Measurements from ENCODE around the gene AGBL5. TPM values are rescaled to one million over a fixed set of nuclear protein-coding genes. Genes with fewer than 3 reads are reported as not detected.

The AGBL5 gene
- total and polyA plus RNA-seq, 2 of the 13 experiments (the other 11 are each of a cell fraction or from before 2014, with no cell fraction given): 55.9 to 73.3 TPM

DNA sequence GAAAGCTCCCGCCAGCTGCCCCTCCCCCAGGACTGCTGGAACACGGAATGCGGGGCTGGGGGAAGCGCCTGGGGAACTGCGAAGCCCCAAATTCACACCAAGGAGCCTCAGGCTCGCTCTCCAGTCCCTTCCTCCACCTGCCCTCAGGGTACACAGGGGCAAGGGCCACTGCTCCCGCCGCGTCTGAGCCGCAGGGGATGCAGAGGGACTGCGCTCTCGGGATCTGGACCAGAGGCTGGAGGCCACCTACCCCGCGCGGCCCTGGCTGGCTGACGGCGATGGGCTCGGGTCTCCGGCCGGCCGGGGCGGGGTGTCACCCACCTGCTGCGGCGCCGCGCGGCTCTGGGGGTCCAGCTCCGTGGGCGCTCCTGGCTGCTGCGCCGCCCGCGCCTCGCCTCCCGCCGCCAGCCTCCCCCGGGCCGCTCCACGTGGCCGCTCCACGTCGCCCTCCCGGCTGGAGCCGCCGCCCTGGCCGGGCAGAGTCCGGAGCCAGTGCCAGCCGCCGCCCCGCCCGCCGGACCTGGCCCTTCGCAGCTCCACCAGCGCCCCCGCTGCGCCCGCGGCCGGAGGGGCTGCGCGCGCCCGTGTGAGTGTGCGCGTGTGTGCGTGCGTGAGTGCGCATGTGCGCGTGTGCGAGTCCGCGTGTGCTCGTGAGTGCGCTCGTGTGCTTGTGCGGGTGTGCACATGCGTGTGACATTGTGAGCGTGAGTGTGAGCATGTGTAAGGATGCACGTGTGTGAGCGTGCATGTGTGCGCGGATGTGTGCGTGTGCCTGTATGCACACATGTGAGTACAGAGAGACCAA lies 67.3 kb downstream of the AGBL5 start, which contains the start of gene CGREF1 (continued):
- TF ChIP-seq, protein P1, sequence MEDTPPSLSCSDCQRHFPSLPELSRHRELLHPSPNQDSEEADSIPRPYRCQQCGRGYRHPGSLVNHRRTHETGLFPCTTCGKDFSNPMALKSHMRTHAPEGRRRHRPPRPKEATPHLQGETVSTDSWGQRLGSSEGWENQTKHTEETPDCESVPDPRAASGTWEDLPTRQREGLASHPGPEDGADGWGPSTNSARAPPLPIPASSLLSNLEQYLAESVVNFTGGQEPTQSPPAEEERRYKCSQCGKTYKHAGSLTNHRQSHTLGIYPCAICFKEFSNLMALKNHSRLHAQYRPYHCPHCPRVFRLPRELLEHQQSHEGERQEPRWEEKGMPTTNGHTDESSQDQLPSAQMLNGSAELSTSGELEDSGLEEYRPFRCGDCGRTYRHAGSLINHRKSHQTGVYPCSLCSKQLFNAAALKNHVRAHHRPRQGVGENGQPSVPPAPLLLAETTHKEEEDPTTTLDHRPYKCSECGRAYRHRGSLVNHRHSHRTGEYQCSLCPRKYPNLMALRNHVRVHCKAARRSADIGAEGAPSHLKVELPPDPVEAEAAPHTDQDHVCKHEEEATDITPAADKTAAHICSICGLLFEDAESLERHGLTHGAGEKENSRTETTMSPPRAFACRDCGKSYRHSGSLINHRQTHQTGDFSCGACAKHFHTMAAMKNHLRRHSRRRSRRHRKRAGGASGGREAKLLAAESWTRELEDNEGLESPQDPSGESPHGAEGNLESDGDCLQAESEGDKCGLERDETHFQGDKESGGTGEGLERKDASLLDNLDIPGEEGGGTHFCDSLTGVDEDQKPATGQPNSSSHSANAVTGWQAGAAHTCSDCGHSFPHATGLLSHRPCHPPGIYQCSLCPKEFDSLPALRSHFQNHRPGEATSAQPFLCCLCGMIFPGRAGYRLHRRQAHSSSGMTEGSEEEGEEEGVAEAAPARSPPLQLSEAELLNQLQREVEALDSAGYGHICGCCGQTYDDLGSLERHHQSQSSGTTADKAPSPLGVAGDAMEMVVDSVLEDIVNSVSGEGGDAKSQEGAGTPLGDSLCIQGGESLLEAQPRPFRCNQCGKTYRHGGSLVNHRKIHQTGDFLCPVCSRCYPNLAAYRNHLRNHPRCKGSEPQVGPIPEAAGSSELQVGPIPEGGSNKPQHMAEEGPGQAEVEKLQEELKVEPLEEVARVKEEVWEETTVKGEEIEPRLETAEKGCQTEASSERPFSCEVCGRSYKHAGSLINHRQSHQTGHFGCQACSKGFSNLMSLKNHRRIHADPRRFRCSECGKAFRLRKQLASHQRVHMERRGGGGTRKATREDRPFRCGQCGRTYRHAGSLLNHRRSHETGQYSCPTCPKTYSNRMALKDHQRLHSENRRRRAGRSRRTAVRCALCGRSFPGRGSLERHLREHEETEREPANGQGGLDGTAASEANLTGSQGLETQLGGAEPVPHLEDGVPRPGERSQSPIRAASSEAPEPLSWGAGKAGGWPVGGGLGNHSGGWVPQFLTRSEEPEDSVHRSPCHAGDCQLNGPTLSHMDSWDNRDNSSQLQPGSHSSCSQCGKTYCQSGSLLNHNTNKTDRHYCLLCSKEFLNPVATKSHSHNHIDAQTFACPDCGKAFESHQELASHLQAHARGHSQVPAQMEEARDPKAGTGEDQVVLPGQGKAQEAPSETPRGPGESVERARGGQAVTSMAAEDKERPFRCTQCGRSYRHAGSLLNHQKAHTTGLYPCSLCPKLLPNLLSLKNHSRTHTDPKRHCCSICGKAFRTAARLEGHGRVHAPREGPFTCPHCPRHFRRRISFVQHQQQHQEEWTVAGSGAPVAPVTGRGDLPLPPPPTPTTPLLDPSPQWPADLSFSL (CRISPR knock-in tag; IDR thresholded peaks at IDR 0.05): no peak
- TF ChIP-seq LCORL (IDR thresholded peaks at IDR 0.05): no peak
- peak; percentile 69; the same call in 1 of the 2 replicates for TF ChIP-seq LCORL (CRISPR knock-in tag; IDR thresholded peaks at IDR 0.05)
- TF ChIP-seq SRF (IDR thresholded peaks at IDR 0.05; ENCODE audit: low read depth, low read length): no peak
- TF ChIP-seq, protein P2, sequence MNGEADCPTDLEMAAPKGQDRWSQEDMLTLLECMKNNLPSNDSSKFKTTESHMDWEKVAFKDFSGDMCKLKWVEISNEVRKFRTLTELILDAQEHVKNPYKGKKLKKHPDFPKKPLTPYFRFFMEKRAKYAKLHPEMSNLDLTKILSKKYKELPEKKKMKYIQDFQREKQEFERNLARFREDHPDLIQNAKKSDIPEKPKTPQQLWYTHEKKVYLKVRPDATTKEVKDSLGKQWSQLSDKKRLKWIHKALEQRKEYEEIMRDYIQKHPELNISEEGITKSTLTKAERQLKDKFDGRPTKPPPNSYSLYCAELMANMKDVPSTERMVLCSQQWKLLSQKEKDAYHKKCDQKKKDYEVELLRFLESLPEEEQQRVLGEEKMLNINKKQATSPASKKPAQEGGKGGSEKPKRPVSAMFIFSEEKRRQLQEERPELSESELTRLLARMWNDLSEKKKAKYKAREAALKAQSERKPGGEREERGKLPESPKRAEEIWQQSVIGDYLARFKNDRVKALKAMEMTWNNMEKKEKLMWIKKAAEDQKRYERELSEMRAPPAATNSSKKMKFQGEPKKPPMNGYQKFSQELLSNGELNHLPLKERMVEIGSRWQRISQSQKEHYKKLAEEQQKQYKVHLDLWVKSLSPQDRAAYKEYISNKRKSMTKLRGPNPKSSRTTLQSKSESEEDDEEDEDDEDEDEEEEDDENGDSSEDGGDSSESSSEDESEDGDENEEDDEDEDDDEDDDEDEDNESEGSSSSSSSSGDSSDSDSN (CRISPR knock-in tag; IDR thresholded peaks at IDR 0.05): peak; percentile 69
- TF ChIP-seq MLLT10 (CRISPR knock-in tag; IDR thresholded peaks at IDR 0.05): no peak
- peak; percentile 37 for TF ChIP-seq RBM39 (IDR thresholded peaks at IDR 0.05; ENCODE audit: low read depth, low read length, poor library complexity, severe bottlenecking)
- no peak for TF ChIP-seq NRL (CRISPR knock-in tag; IDR thresholded peaks at IDR 0.05; ENCODE audit: borderline replicate concordance)
- peak; percentile 39; the same call in 1 of the 2 replicates for TF ChIP-seq HES4 (CRISPR knock-in tag; IDR thresholded peaks at IDR 0.05; ENCODE audit: borderline replicate concordance)
- TF ChIP-seq ZNF350 (CRISPR knock-in tag; IDR thresholded peaks at IDR 0.05; ENCODE audit: borderline replicate concordance, low read depth): no peak
- peak; percentile 39 for TF ChIP-seq ZMYM4 (CRISPR knock-in tag; IDR thresholded peaks at IDR 0.05)
- TF ChIP-seq HNRNPLL (IDR thresholded peaks at IDR 0.05; ENCODE audit: low read depth, low read length, poor library complexity, severe bottlenecking): peak; percentile 21
- TF ChIP-seq, protein P3, sequence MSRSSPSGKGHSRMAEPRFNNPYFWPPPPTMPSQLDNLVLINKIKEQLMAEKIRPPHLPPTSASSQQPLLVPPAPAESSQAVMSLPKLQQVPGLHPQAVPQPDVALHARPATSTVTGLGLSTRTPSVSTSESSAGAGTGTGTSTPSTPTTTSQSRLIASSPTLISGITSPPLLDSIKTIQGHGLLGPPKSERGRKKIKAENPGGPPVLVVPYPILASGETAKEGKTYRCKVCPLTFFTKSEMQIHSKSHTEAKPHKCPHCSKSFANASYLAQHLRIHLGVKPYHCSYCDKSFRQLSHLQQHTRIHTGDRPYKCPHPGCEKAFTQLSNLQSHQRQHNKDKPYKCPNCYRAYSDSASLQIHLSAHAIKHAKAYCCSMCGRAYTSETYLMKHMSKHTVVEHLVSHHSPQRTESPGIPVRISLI (CRISPR knock-in tag; IDR thresholded peaks at IDR 0.05; ENCODE audit: borderline replicate concordance): 0 out of 2 replicates have a peak, but pooled peaks have one; percentile 38
- peak; percentile 51; the same call in 1 of the 2 replicates for TF ChIP-seq ZNF761 (CRISPR knock-in tag; conservative IDR thresholded peaks at IDR 0.05)
- TF ChIP-seq AGO1 (IDR thresholded peaks at IDR 0.05; ENCODE audit: low read depth, low read length, poor library complexity, severe bottlenecking): peak; percentile 21
- TF ChIP-seq MBD4 (IDR thresholded peaks at IDR 0.05; ENCODE audit: borderline replicate concordance, low read length): no peak

Data from HepG2 (cell line).